Measurements from ENCODE around the gene ZNF12.

- TF ChIP-seq CTCF (IDR thresholded peaks at IDR 0.05) (no peak), POLR2A (IDR thresholded peaks at IDR 0.05) (no peak)
Observed at GRCh38 chr7:6658618-6659345, 48.0 kb downstream of the ZNF12 start.
